Left ventricle myocardium inferior (tissue), 1 donor: ENCODE data around the gene SUDS3. TPM values are rescaled to one million over a fixed set of nuclear protein-coding genes. Genes with fewer than 3 reads are reported as not detected.

Experiments used
- DNase-seq: peaks from one replicate; pipeline ENCODE4 v3.0.0-alpha.2; 2020
- H3K27ac ChIP-seq: fragments of 200-600 bp; replicated peaks from 2 replicates; pipeline ENCODE4 v1.8.0; 2021
- H3K27me3 ChIP-seq: fragments of 200-600 bp; 2 replicates; pipeline ENCODE4 v1.8.0; 2021; ENCODE audit warnings: low read depth
- H3K36me3 ChIP-seq: fragments of 200-600 bp; 2 replicates; pipeline ENCODE4 v1.8.0; 2021
- H3K4me1 ChIP-seq: fragments of 200-600 bp; 2 replicates; pipeline ENCODE4 v1.8.0; 2021
- H3K4me3 ChIP-seq: fragments of 200-600 bp; 2 replicates; pipeline ENCODE4 v1.8.0; 2021; ENCODE audit warnings: mild to moderate bottlenecking, moderate library complexity
- H3K9me3 ChIP-seq: fragments of 200-600 bp; replicated peaks from 2 replicates; pipeline ENCODE4 v1.8.0; 2021
- intact Hi-C: fragments of 100-400 bp; cut with micrococcal nuclease; formaldehyde crosslinking; loops from one replicate; pipeline ENCODE4 v1.11.0; 2022
- total RNA-seq: library from RNA; stranded (reverse); fragmentation: NEBNext Ultra II Directional; extraction: Animal tissue kit (Norgen Biotek cat#: 25700); gene quantifications from one replicate; pipeline ENCODE4 v1.2.1, GENCODE V29; 2021
- TF ChIP-seq, protein P1 (sequence below): fragments of 200-600 bp; IDR thresholded peaks from 2 replicates; pipeline ENCODE4 v1.8.0; 2021; ENCODE audit warnings: antibody characterized with exemption, mild to moderate bottlenecking, borderline replicate concordance
- donor health status: DM: no; HTN: yes; CAD: no; lungs with severe emphysema.

SUDS3 gene
- total RNA-seq, 1 donor from 2014 or later: 20.4 TPM

- no peak overlapping the region for H3K27ac ChIP-seq
- H3K4me1 ChIP-seq: no peaks in the 10 kb centered on the region
- H3K36me3 ChIP-seq: no peaks in the 10 kb centered on the region
- H3K4me3 ChIP-seq: no peak overlapping the region
- no peaks in the 10 kb centered on the region for H3K27me3 ChIP-seq
- no peaks in the 10 kb centered on the region for H3K9me3 ChIP-seq
- intact Hi-C loops: no loop called here
- TF ChIP-seq, protein P1, sequence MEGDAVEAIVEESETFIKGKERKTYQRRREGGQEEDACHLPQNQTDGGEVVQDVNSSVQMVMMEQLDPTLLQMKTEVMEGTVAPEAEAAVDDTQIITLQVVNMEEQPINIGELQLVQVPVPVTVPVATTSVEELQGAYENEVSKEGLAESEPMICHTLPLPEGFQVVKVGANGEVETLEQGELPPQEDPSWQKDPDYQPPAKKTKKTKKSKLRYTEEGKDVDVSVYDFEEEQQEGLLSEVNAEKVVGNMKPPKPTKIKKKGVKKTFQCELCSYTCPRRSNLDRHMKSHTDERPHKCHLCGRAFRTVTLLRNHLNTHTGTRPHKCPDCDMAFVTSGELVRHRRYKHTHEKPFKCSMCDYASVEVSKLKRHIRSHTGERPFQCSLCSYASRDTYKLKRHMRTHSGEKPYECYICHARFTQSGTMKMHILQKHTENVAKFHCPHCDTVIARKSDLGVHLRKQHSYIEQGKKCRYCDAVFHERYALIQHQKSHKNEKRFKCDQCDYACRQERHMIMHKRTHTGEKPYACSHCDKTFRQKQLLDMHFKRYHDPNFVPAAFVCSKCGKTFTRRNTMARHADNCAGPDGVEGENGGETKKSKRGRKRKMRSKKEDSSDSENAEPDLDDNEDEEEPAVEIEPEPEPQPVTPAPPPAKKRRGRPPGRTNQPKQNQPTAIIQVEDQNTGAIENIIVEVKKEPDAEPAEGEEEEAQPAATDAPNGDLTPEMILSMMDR: no peak
- no peak for DNase-seq
These were observed 49.0 kb downstream of the SUDS3 start for GRCh38 chr12:118425364-118425763.

GRCh38 chr12:118427819-118428218, 51.5 kb downstream of the SUDS3 start:
- H3K36me3 ChIP-seq: no peaks in the 10 kb centered on the region
- H3K9me3 ChIP-seq: no peaks in the 10 kb centered on the region
- H3K27me3 ChIP-seq: no peaks in the 10 kb centered on the region
- H3K4me3 ChIP-seq: no peak overlapping the region
- no peaks in the 10 kb centered on the region for H3K4me1 ChIP-seq
- TF ChIP-seq, protein P1: no peak
- DNase-seq: no peak
- intact Hi-C loops: no loop called here
- H3K27ac ChIP-seq: no peak overlapping the region

GRCh38 chr12:118428643-118429042, 52.3 kb downstream of the SUDS3 start:
- intact Hi-C loops: no loop called here
- Histone ChIP-seq H3K27ac (no peak overlapping the region), H3K27me3 (no peaks in the 10 kb centered on the region), H3K36me3 (no peaks in the 10 kb centered on the region), H3K4me3 (no peak overlapping the region), H3K9me3 (no peaks in the 10 kb centered on the region), H3K4me1 (no peaks in the 10 kb centered on the region)
- TF ChIP-seq, protein P1: no peak
- DNase-seq: no peak

GRCh38 chr12:118429688-118430383, 53.5 kb downstream of the SUDS3 start:
- intact Hi-C loops: no loop called here
- no peaks in the 10 kb centered on the region for H3K36me3 ChIP-seq
- no peaks in the 10 kb centered on the region for H3K4me1 ChIP-seq
- no peak overlapping the region for H3K27ac ChIP-seq
- H3K9me3 ChIP-seq: no peaks in the 10 kb centered on the region
- DNase-seq: no peak
- no peak overlapping the region for H3K4me3 ChIP-seq
- no peaks in the 10 kb centered on the region for H3K27me3 ChIP-seq
- TF ChIP-seq, protein P1: no peak

GRCh38 chr12:118430516-118430915, 54.2 kb downstream of the SUDS3 start:
- TF ChIP-seq, protein P1: no peak
- DNase-seq: no peak
- Histone ChIP-seq H3K9me3 (no peaks in the 10 kb centered on the region), H3K4me1 (no peaks in the 10 kb centered on the region), H3K27me3 (no peaks in the 10 kb centered on the region), H3K36me3 (no peaks in the 10 kb centered on the region), H3K4me3 (no peak overlapping the region), H3K27ac (no peak overlapping the region)
- intact Hi-C loops: no loop called here
